Astrocyte of the hippocampus (primary cell): ENCODE results near the gene SEMA4G.
A peak's percentile ranks its signal among the peaks of the same experiment; 100 is the strongest.

Experiments
- DNase-seq: peaks from one replicate; pipeline ENCODE4 v3.0.0; 2011; ENCODE audit warnings: low read depth, low spot score

SEMA4G gene, protein sequence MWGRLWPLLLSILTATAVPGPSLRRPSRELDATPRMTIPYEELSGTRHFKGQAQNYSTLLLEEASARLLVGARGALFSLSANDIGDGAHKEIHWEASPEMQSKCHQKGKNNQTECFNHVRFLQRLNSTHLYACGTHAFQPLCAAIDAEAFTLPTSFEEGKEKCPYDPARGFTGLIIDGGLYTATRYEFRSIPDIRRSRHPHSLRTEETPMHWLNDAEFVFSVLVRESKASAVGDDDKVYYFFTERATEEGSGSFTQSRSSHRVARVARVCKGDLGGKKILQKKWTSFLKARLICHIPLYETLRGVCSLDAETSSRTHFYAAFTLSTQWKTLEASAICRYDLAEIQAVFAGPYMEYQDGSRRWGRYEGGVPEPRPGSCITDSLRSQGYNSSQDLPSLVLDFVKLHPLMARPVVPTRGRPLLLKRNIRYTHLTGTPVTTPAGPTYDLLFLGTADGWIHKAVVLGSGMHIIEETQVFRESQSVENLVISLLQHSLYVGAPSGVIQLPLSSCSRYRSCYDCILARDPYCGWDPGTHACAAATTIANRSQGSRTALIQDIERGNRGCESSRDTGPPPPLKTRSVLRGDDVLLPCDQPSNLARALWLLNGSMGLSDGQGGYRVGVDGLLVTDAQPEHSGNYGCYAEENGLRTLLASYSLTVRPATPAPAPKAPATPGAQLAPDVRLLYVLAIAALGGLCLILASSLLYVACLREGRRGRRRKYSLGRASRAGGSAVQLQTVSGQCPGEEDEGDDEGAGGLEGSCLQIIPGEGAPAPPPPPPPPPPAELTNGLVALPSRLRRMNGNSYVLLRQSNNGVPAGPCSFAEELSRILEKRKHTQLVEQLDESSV

DNA sequence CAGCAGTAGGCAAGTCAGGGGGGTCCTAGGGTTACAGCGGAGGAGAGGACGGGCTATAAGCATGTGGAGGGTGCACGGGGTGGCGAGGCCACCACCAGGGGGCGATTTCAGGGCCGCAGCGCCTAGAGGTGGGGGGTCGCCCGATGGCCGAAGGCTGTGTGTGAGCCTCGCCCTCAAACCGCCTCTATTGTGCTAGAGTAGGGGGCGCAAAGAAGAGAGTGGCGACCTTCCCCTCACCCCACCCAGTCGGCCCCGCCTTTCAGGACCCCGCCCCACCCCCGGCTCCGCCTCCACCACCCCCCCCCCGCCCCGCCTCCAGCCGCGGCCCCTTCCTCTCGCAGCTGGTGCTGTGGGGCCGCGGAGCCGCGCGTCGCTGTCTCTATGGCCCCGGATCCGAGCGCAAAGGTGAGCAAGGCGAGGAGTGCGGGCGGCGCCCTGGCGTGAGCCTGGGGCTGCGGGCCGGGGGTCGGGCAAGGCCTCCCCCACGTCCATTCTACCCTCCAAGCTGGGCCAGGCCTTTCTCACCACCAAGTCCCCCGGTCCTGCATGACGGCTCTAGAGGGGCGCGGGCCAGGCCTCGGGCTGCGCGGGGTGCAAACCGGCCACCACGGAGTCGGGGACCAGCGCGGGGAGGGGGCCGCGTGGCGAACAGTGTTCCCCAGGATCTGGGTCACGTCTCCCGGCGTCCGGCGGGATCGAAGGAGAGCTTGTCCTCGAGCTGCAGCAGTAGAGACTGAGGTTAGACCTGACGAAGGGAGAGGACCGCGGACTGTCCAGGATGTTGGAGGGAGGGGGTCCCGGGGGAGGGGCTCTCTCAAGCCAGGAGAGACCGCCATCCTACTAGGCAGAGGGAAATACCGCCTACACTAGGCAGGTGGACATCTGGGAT, at the start of gene SEMA4G:
TSS of gene SEMA4G (plus strand) at position 318 of the 889 bp plus-strand sequence. CDS start 3,409 bp downstream, outside the sequence.
- DNase-seq = peak; percentile 61

DNA sequence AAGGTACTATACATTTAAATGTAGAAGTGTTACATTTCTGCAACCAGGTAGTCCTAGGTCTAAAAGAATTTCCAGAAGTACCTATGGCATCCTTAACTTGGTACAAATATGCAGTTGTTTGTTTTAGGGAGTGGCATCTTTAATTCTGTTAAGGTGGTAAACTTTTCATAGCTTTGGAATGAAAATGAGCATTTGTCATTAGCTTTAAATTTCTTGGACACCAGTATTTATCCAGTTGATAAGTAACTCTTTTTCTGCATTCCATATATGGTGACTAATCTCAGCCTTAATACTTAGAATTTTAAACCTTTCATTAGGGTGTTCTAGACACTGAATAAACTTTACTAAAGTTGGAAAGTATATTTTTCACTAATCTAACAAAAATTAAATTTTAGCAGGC, 45.7 kb upstream of the SEMA4G start:
- peak; percentile 23 for DNase-seq

DNA sequence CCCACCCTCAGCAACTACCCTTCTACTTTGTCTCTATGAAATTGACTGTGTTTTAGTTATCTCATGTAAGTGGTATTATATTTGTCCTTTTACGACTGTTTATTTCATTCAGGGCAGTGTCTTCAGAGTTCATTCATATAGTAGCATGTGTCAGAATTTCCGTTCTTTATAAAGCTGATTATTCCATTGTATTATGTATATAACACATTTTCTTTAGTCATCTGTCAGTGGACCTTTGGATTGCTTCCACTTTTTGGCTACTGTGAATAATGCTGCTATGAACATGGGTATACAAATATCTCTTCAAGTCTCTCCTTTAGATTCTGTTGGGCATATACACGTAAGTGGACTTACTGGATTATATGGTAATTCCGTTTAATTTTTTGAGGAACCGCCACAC, 42.0 kb upstream of the SEMA4G start:
- no peak for DNase-seq

DNA sequence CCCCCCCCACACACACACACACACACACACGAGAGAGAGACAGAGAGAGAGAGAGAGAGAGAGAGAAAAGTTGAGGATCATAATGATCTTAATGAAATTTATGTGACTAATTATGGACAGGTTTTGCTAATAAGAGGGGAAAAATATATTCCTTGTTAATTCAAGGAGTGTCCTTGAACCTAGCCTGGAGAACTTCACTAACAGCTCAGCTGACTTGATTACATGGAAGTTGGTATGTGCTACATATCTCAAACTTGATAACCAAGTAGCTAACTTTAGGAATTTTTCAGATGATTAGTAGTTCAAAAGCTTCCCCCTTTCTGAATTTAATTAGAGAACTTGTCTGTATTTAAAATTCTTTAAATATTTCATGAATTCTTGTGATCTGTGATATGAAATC, 41.3 kb upstream of the SEMA4G start:
- no peak for DNase-seq

DNA sequence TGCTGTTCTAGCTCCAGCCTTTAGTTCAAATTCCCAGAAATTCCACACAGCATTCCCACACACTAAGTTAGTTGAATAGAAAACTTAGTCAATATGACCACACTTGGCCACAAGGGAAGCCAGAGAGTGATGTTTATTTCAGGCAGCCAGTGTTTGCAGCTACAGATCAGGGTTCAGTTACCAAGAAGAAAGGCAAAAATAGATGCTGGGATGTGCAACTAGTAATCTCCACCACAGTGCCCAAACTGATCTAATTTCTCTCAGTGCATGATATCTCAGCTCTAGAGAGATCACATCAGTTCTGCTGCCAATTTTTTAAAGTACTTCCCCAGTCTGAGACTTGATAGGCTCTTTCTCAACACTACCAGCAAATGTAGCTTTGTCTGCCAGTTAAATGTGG, 38.9 kb upstream of the SEMA4G start:
- DNase-seq = peak; percentile 42

DNA sequence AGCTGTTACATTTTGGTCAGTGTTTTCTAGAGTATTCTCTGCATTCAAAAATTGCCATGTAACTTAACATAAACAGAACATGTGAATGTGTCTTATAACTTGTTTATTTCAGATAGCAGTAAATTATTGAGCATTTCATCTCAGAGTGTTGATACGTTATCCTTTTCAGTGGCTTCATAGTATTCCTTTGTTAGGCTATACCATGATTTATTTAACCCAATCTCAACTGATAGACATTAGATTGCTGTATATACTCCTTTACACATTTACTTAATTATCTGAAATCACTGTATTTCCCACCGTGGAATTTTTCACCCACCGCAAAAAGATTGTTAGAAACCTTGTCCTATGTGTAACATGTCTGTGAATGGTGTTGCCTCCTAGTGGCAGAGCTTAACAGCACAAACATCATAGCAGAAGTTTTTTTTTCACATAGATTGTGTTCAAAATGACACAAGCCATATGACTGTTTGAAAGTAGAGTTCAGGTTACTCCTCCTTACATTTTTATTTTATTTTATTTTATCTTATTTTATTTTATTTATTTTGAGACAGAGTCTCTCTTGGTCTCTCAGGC, 35.1 kb upstream of the SEMA4G start:
- no peak for DNase-seq

DNA sequence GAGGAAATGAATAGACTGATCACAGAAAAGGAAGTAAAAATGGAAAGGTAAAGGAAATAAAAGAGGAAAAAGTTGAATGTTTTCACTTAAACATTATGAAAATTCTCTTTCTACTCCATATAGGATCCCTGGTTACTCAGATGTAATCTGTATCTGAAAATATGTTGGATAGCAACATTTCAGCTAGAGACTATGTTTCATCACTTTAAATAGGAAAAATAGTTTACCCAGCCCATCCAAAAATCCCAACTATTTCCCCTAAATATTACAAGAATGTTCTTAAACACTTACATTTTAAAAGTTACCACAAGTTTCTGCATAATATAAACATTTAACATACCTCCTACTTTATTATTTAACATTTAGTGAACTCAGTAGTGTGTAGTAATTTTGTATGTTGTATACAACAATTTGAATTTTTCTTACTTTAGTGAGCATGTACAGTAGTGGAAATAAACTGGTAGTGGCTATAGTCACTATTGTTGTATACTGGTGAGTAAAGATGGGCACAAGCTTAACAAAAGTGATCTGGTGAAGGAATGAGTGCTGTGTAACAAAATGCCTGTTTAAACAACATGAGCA, 29.4 kb upstream of the SEMA4G start:
- DNase-seq = no peak

DNA sequence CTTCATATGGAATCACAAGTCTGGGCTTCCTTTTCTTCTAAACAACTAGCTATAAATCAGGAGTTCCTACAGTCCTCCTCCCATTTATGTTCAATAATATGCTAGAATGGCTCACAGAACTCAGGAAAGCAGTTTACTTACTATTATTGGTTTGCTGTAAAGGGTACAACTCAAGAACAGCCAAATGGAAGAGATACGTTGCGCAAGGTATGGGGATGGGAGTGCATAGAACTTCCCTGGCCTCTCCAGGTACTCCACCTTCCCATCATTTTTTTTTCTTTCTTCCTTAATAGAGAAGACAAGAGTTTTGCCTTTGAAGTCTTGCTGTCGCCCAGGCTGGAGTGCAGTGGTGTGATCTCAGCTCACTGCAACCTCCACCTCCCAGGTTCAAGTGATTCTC, 27.1 kb upstream of the SEMA4G start:
- DNase-seq = no peak

DNA sequence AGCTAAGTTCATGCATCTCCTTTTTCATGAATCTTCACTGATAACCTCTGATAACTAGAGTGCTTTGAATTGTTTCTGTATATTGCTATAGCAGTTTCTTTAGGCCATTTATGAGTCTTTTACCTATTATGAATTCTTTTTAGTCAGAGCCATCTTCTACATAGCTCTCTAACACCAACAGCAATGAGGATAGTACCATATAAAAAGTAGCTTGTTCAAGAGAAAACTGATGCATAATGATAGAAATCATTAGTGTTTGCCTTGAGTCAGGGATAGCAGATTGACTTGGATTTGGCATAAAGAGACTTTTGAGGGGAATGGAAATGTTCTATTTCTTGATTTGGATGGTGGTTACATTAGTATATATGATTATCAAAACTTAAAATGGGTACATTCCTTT, 25.8 kb upstream of the SEMA4G start:
- no peak for DNase-seq

DNA sequence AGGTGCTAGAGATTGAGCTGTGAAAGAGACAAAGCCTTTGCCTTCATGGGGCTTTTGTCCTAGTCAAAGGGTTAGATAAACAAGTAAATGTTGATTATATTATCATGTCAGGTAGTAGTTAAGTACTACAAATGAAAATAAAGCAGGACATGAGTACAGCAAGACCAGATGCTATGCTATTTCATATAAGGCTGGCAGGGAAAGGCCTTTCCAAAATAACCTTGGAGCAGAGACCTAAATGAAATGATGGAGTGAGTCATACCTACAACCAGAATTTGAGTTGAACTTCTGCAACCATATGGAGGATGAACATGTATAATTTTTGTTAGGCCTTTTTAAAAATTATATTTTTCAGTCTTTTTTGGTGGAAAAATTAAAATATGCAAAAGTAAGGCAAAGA, 23.6 kb upstream of the SEMA4G start:
- no peak for DNase-seq

DNA sequence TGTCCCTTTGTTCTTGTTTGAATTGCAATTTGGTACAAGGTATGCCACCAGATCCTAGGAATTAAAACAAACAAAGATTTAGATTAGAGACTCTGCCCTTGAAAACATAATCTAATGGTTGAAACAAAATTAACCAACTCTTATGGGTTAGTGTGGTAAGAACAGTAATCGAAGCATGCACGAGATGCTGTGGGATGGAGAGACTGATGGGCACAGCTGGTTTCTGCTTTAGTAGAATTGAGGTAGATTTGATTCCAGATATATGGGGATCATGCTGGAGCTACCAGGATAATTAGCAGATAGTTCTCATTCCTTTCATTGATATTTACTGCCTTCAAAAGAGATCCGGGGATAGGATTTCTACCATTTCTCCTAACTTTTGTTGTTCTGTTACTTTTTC, 20.4 kb upstream of the SEMA4G start:
- no peak for DNase-seq

DNA sequence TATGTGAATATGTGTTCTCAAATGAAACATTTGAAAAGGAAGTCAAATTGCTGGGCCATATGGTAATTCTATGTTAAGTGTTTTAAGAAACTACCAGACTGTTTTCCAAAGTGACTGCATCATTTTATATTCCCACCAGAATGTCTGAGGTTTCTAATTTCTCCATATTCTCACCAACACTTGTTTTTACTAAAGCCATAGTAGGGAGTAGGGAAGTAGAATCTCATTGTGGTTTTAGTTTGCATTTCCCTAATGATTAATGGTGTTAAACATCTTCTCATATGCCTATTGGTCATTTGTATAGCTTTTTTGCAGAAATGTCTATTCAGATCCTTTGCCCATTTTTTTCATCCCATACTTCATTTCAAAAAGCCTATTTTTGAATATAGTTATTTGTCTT, 9.1 kb upstream of the SEMA4G start:
- DNase-seq = no peak

DNA sequence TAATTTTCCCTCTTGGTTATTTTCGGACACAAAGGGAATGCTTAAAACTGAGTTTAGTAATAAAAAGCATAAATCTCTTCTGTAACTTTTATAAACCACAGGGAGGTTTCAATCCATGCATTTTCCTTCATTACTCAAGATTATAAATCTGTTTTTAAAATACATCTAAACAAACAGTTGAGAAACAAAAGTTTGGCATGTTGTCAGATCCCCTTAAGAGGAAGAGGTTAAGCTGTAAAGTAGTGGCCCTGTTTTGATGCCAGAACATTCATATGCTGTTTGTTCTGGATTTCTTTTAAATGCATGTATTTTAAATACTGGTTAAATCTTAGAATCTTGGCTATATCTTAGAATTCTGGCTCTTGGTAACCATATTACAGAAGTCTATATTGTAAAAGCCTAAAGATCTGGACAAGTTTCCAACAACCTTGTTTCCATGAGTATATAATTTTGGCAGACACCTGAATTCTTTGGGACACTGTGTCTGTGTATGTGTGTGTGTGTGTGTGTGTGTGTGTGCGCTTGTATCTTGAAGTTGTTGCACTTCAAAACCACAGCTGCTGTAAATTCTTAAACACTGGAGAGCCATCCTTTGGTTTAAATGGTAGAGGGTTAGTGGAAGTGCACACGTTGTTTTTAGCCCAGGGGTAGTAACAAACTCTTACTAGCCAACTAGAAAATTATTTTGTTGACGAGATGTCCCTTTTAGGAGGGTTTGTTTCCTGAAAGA, 6.8 kb upstream of the SEMA4G start:
- DNase-seq = no peak

DNA sequence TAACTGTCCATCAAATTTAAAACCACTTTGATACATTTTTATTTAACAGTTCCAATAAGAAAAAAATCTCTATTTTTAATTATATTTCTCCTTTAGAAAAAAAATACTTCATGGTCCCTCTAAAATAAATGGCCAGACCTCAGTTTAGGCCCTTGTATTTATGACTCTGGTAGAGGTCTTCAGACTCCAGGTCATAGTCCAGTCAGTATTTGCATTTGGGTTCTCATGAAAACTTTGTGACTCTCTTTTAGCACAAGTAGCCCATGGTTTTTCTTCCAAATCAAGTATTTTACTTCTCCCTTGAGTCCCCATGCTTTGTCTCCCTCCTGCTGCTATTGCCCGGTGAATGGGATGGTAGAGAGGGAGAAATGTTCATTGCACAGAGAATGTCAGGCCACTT, 5.5 kb upstream of the SEMA4G start:
- no peak for DNase-seq

DNA sequence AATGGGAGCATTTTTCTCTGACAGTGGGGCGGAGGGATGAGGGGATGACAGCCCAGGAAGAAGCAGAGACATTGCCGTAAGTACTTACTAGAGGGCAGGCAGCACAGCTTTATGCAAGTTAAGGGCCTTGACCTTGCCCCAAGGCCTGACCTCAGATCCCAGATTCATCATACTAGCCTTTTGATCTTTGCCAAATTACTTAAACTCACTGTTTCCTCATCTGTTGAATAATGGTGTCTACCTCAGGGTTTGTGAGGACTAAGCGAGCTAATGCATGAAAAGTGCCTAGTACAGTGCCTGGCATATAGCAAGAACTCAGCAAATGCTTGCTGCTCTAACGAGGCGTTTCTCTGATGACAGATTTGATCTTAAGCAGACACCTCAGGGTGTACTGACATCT, 3.5 kb upstream of the SEMA4G start:
- no peak for DNase-seq

DNA sequence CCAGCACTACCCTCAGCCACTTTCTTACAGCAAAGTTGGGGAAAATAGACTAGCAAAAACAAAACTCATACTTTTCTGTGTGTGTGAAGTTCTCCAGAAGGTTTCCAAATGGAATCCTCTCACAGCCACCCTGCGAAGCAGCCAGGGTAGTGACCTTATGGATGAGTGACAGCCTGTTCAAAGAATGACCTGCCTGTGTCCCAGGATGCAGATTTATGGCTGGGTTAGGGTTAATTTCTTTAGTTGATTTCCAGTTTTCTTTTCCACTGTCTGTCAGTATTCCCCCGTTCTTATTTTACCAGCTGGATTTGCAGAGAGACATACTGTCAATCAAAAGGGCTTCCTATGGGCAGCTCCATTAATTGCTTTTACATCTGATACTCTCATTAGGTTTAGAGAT, 2.4 kb upstream of the SEMA4G start:
- DNase-seq = no peak

DNA sequence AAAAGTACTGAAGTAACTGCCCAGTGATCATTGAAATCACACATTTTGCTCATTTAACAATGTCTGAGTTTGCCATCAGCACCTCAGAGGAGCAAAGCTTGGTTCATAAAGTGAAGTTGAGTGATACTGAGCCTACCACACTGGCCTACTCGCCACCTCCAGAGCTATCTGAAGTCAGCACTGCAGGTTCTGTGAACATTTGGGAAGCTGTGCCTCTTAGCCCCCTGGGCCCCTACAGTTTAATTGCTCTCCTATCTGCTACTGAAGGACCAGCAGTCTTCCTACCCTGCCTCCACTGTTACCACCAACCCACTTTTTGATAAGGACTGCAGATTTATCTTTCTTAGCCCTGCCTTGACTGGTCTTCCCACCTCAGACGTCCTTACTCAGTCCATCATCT, 2.0 kb upstream of the SEMA4G start:
- DNase-seq = no peak

DNA sequence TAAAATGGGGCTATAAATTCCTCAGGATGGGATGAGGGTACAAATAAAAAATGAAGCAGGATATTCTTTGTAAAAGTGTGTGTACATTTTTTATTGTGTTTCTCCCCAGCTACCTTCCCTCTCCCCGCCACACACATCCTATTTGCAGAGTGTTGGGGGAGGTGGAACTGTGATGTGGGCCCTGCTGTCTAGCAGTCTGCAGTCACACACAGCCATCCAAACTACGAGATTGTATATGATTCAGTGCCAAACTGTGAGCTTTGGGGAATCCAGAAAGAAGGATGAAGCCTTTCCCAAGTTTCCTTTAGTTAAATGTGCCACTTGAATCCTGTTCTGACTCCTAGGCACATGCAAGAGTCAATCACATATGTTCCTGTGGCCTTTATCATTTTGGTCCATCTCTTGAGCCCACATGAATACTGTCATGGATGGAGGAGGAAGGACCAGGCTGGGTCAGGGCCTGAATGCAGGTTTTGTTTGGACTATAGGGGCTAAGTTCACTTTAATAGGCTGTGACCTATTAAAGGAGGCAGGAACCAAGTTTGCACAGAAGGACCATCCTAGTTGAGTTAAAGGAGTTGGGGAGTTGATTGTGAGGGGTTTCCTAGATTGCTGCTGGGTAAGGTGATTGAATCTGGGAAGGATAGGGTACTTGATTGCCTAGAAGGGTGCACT, 1.1 kb upstream of the SEMA4G start:
- DNase-seq = no peak

DNA sequence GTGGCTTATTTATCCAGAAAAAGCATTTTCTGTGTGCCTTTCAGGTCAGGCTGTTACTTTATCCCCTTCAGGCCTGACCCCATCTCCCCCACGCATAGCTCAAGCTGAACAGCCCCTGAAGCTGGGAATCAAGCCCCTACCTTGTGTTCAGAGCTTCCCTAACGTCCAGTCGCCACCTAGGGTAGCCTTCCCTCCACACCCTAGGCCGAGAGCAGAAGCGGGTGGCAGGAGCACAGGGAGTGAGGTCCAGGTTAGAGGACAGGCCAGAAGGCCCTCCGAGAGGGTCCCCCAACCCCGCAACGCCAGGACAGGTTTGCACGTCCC, 479 bp upstream of the SEMA4G start:
- no peak for DNase-seq
